Stimulated activated CD8-positive, alpha-beta memory T cell treated with anti-CD3 and anti-CD28 coated beads, Interleukin-7, amount 100 ng/mL, for 48 hours (primary cell): ENCODE measurements around the gene CNOT1.
A peak's percentile ranks its signal among the peaks of the same experiment; 100 is the strongest.
"Not testable (repeated sequence)": the region's sequence is repeated elsewhere in the genome, so short reads cannot be mapped to it uniquely, and the experiment has no call there.

Experiments used
- DNase-seq, 2 donors: peaks; one replicate each; pipeline ENCODE4 v3.0.0-alpha.2; 2020; ENCODE audit warnings: low read depth in 1 of 2; ENCODE audit errors: extremely low read depth in 1 of 2

CNOT1 gene

DNA sequence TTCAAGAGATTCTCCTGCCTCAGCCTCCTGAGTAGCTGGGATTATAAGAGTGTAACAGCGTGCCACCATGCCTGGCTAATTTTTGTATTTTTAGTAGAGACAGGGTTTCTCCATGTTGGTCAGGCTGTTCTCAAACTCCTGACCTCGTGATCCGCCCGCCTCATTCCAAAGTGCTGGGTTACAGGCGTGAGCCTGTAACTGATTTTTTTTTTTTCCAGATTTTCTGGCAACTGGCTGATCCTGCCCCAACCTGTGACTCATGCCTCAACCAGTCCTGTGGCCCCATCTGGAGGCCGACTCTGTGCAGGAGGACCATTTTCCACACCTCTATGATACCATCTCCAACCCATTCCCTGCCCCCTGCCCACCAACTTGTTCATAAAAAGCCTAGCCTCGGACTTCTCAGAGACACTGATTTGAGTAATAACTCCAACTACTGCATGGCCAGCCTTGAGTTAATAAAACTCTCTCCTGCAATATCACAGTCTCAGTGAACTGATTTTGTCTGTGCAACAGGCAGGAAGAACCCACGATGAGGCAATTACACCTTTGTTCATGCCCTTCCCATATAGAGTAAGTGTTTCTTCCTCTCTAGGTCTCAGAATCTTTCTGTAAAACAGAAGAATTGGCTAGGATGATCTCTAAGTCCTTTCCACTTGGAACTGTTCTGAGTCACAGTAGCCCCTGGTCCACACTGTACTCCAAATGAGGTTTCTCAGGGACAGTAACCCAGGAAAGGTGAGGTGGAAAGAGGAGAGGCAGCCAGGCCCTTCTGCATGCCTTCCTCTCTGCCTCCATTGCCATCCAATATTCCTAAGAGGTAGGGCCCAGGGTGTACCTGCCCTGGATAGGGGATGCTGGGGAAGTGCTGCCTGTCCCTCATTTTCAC, 8.8 kb upstream of the CNOT1 start:
- no peak for DNase-seq

DNA sequence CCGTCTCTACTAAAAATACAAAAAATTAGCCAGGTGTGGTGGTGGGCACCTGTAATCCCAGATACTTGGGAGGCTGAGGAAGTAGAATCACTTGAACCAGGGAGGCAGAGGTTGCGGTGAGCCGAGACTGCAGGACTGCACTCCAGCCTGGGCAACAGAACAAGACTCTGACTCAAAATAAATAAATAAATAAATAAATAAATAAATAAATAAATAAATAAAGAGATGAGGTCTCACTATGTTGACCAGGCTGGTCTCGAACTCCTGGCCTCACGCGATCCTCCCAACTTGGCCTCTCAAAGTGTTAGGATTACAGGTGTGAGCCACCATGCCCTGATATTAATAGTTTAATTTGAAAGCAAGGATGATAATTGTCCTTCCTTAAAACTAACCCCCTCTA, 7.4 kb upstream of the CNOT1 start:
- DNase-seq, result not testable (repeated sequence)

- no peak for DNase-seq
These were observed 6.8 kb upstream of the CNOT1 start for GRCh38 chr16:58636466-58636865.

DNA sequence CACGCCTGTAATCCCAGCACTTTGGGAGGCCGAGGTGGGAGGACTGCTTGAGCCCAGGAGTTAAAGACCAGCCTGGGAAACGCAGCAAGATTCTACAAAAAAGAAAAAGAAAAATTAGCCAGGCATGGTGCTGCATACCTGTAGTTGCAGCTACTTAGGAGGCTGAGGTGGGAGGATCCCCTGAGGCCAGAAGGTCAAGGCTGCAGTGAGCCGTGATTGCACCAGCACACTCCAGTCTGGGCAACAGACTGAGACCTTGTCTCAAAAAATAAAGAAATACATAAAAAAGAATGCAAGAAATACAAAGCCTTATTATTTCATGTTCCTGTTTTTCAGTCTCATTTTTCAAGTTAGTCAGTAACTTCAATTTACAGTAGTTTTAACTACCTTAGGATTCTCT, 5.9 kb upstream of the CNOT1 start:
- DNase-seq, result no peak

DNA sequence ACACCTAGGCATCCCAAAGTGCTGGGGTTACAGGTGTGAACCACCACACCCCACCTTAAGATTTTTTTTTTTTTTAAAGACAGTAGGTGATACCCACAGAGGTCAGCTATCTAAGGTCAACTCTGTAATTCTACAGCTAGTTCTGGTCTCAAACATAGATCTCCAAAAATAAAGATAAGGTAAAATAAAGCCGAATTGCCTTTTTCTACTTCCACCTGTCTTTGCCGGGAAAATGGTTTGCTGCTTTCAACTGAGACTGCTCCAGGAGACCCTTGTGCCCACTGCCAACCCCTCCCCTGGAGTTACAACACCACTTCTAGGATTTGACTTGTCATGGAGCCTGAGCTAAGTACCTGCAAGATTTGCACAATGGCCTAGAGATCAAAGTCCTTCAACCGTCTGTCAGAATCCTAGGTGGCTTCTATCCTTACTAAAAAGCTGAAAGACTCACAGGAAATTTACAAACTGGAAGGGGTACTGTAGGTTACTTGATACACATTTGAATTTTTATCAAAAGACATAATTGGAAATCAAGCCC, 4.7 kb upstream of the CNOT1 start:
- no peak for DNase-seq

- peak; percentile 7 to 44 for DNase-seq
These were observed 537 bp downstream of the CNOT1 start for GRCh38 chr16:58628845-58629732.

DNA sequence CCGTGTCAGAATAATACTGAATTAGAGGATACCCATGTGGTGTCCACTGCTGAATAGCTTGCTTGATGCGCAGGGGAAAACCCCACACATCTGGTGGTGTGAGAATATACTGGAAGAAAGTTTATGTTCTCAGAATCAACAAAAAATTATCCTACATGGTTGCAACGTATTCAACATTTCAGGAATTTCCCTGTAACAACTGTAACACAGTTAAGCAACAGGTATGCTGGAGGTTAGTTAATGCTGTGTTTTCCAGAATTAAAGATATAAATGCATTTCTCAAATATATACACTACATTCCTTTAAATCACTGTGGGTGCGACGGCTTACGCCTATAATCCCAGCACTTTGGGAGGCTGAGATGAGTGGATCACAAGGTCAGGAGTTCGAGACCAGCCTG, 5.4 kb downstream of the CNOT1 start:
- DNase-seq, result no peak

- no peak for DNase-seq
These were observed 9.2 kb downstream of the CNOT1 start for GRCh38 chr16:58620396-58620795.

DNA sequence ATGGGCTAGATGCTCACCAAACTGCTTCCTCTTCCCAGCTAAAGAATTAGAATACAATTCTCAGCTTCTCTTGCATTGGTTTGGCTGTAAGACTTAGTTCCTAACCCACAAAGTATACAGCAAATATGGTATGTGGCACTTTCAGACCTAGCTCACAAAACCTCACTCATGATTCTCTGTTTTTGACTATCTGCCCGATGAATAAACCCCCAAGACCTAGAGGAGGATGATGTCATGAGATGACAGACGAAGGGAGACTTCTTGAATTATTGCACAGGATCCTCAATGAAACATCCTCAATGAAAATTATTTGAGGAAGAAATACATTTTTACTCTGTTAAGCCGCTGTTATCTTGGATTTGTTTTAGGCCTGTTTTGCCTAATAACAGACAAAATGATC, 14.3 kb downstream of the CNOT1 start:
- DNase-seq, result no peak

- no peak for DNase-seq
These were observed 14.8 kb downstream of the CNOT1 start for GRCh38 chr16:58614860-58615259.

GRCh38 chr16:58614212-58614611, 15.4 kb downstream of the CNOT1 start:
- DNase-seq, result no peak

DNA sequence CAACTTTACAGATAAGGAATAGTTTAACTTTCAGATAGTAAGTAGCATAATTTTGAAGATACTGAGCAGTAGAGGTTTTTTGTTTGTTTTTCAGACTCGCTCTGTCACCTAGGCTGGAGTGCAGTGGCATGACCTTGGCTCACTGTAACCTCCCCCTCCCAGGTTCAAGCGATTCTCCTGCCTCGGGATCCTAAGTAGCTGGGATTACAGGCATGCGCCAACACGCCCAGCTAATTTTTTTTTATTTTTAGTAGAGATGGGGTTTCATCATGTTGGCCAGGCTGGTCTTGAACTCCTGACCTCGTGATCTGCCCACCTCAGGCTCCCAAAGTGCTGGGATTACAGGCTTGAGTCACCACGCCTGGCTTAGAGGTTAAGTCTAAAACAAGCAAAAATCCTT, 16.7 kb downstream of the CNOT1 start:
- DNase-seq, result not testable (repeated sequence)

- no peak for DNase-seq
These were observed 21.0 kb downstream of the CNOT1 start for GRCh38 chr16:58608601-58609136.

DNA sequence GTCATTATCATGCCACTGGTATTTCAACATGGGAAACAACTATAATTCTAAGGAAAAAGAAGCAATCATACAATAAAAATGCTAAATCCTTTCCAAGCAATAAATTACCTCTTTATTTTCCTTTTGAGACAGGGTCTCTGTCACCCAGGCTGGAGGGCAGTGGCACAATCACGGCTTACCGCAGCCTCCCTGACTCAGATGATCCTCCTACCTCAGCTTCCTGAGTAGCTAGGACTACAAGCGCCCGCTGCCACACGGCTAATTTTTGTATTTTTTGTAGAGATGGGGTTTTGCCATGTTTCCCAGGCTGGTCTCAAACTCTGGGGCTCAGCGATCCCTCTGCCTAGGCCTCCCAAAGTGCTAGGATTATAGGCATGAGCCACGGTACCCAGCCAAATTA, 24.1 kb downstream of the CNOT1 start:
- no peak for DNase-seq

- DNase-seq, result no peak
These were observed 38.5 kb downstream of the CNOT1 start for GRCh38 chr16:58591083-58591482.

- no peak for DNase-seq
These were observed 40.2 kb downstream of the CNOT1 start for GRCh38 chr16:58589326-58589905.

DNA sequence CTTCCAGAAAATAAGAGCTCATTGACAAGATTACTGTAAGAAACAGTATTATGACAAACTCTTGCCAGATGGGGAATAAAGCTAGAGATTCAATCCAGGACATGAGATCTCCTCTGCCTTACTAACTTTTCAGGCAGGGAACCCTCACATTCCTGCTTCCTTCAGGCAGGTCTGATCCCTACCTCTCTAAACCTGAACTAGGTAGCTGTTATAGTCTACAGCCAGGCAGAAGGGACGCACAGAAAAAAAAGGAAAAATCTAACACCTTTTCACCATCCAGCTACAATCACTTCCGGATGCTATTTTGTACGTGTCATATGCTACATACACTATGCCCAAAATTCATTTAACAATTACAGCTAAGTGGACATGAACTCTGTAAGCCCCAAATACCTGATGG, 41.2 kb downstream of the CNOT1 start:
- no peak for DNase-seq

- no peak for DNase-seq
These were observed 43.1 kb downstream of the CNOT1 start for GRCh38 chr16:58586340-58587030.

DNA sequence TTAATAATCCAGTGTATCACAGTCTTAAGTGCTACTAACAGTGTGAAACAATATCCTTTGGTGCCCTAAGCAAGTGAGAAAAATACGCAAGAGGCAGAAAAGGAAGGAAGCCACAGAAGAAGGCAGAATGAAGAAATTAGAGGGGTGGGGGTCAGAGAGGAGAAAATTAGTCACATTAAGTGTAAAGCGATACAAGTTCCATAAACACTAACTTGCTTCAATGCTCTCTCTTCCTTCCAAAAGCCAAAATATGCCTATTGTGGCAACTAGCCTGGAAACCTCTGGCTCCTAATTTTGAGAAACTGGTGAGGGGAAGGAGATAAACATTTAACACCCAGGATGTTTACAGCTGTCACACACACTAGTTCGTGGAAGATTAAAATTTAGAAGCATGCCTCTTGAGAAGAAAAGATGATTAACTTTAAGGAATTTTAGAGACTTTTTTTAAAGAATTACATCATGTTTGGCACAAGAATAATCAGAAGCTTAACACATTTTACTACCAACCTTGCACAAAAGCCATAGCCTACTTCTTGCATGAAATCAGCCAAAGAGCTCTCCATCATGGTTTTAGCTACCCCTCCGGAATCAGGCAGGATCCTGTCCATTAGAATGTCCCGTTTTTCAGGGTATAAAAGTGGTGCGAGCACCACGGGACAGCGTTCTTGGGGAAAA, 44.7 kb downstream of the CNOT1 start:
- no peak for DNase-seq
